Smooth muscle cell (in vitro differentiated cells): ENCODE measurements around the gene GCK. TPM values are rescaled to one million over a fixed set of nuclear protein-coding genes. Genes with fewer than 3 reads are reported as not detected.
"Not testable (repeated sequence)": the region's sequence is repeated elsewhere in the genome, so short reads cannot be mapped to it uniquely, and the experiment has no call there.

ENCODE experiments used
- DNase-seq: peaks from one replicate; lab custom pipeline; 2025; ENCODE audit not compliant: unreplicated experiment; lab: John Stamatoyannopoulos, UW
- H2AFZ ChIP-seq: fragments of 200-600 bp; sonication (generic); 2 replicates; pipeline ENCODE4 v1.6.0; 2016; ENCODE audit warnings: antibody characterized with exemption, low read depth, mild to moderate bottlenecking
- H3F3A ChIP-seq: fragments of 200-600 bp; sonication (generic); 2 replicates; pipeline ENCODE4 v1.6.0; 2017; ENCODE audit warnings: antibody characterized with exemption, low read depth
- H3K27ac ChIP-seq: fragments of 200-600 bp; sonication (generic); 2 replicates; pipeline ENCODE4 v1.5.1; 2016; ENCODE audit warnings: low read depth, mild to moderate bottlenecking
- H3K27me3 ChIP-seq: fragments of 200-600 bp; sonication (generic); 2 replicates; pipeline ENCODE4 v1.6.1; 2016; ENCODE audit warnings: low read depth, mild to moderate bottlenecking
- H3K36me3 ChIP-seq: fragments of 200-600 bp; sonication (generic); 2 replicates; pipeline ENCODE4 v1.5.1; 2016; ENCODE audit warnings: low read depth
- H3K4me1 ChIP-seq: fragments of 200-600 bp; sonication (generic); 2 replicates; pipeline ENCODE4 v1.5.1; 2016; ENCODE audit warnings: low read depth
- H3K4me2 ChIP-seq: fragments of 200-600 bp; sonication (generic); 2 replicates; pipeline ENCODE4 v1.6.0; 2016; ENCODE audit warnings: mild to moderate bottlenecking
- H3K4me3 ChIP-seq: fragments of 200-600 bp; sonication (generic); 2 replicates; pipeline ENCODE4 v1.5.1; 2016; ENCODE audit warnings: mild to moderate bottlenecking
- H3K79me2 ChIP-seq: fragments of 200-600 bp; sonication (generic); 2 replicates; pipeline ENCODE4 v1.6.0; 2016; ENCODE audit warnings: low read depth, mild to moderate bottlenecking
- H3K9ac ChIP-seq: fragments of 200-600 bp; sonication (generic); 2 replicates; pipeline ENCODE4 v1.6.0; 2016; ENCODE audit warnings: low read depth
- H3K9me3 ChIP-seq: fragments of 200-600 bp; sonication (generic); replicated peaks from 2 replicates; pipeline ENCODE4 v1.5.1; 2016; ENCODE audit warnings: low read depth
- H4K20me1 ChIP-seq: fragments of 200-600 bp; sonication (generic); 2 replicates; pipeline ENCODE4 v1.6.0; 2016; ENCODE audit warnings: low read depth
- CTCF ChIP-seq: fragments of 200-600 bp; sonication (generic); IDR thresholded peaks from 2 replicates; pipeline ENCODE4 v1.5.1; 2017; ENCODE audit warnings: borderline replicate concordance, mild to moderate bottlenecking, antibody characterized with exemption; ENCODE audit not compliant: insufficient read depth, poor library complexity, severe bottlenecking
- WGBS: methylation state at CpG from one replicate; pipeline ENCODE4 v1.1.7; 2016; ENCODE audit warnings: low lambda C conversion rate; 5-methylcytosine and 5-hydroxymethylcytosine counted together
- polyA plus RNA-seq: library from polyadenylated mRNA; unstranded; fragments of >200 nt; fragmentation: Nextera tagmentation; extraction: Ambion mirVana; gene quantifications from 2 replicates; pipeline ENCODE4 v1.2.1, GENCODE V29; 2016
- total RNA-seq: library from RNA; depleted of rRNA; stranded (reverse); fragments of >200 nt; gene quantifications from 2 replicates; pipeline ENCODE4 v1.2.3, GENCODE V29; 2014

Gene GCK
- total and polyA plus RNA-seq, 2 experiments from 2014 or later = 1.6 to 5.5 TPM

GRCh38 chr7:44176486-44176885 lies 12.8 kb downstream of the GCK start:
- H3K36me3 ChIP-seq = no peaks in the 10 kb centered on the region
- H3K9me3 ChIP-seq = no peaks in the 10 kb centered on the region
- no peaks in the 10 kb centered on the region for H4K20me1 ChIP-seq
- H3K9ac ChIP-seq = no peak overlapping the region
- TF ChIP-seq CTCF = no peak
- no peaks in the 10 kb centered on the region for H3K27me3 ChIP-seq
- H3K27ac ChIP-seq = no peak overlapping the region
- peaks cover 8% of the 10 kb centered on the region for H3K4me1 ChIP-seq
- H2AFZ ChIP-seq = no peak overlapping the region
- no peak overlapping the region for H3K4me2 ChIP-seq
- no peaks in the 10 kb centered on the region for H3K79me2 ChIP-seq
- 67% methylated on average over 7 of the region's 7 CpGs for WGBS
- no peak for DNase-seq
- no peaks in the 10 kb centered on the region for H3F3A ChIP-seq
- H3K4me3 ChIP-seq = no peak overlapping the region

DNA sequence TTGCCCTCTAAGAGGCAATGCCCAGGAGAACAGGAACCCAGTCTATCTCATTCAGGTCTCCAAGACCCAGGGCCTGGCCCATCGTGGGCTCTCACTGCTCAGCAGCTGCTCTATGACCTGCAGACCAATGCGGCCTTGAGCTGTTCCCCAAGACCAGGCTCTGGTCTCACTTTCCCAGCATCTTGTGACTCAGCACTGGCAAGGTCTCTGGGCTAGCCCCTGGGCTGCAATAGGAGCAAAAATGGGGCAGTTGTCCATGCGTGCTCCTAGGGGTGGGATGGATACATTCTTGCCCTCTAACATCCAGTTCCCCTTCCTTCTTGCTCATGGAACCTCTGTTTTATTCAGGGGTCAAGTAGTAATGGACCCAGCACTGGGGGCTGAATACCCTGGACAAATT lies 13.5 kb downstream of the GCK start:
- Histone ChIP-seq H3K4me3 (no peak overlapping the region), H3K9ac (no peak overlapping the region), H3K36me3 (no peaks in the 10 kb centered on the region), H3K4me2 (no peak overlapping the region), H3F3A (no peaks in the 10 kb centered on the region), H3K27me3 (no peaks in the 10 kb centered on the region), H2AFZ (no peak overlapping the region), H4K20me1 (no peaks in the 10 kb centered on the region), H3K79me2 (no peaks in the 10 kb centered on the region), H3K4me1 (peaks cover 8% of the 10 kb centered on the region), H3K27ac (no peak overlapping the region), H3K9me3 (no peaks in the 10 kb centered on the region)
- TF ChIP-seq CTCF = no peak
- WGBS = 83% methylated on average over 3 of the region's 3 CpGs
- no peak for DNase-seq

DNA sequence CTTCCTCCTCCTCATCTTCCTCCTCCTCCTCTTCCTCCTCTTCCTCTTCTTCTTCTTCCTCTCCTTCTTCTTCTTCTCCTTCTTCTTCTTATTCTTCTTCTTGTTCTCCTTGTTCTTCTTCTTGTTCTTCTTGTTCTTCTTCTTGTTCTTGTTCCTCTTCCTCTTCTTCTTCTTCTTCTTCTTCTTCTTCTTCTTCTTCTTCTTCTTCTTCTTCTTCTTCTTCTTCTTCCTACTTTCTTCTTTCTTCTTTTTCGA lies 14.6 kb downstream of the GCK start:
- H3K4me3 ChIP-seq, H3K79me2 ChIP-seq, H3K36me3 ChIP-seq, H3K9ac ChIP-seq, DNase-seq, H3K9me3 ChIP-seq, H3F3A ChIP-seq, H3K27me3 ChIP-seq, H3K27ac ChIP-seq, H3K4me1 ChIP-seq, H3K4me2 ChIP-seq, H4K20me1 ChIP-seq, H2AFZ ChIP-seq: not testable (repeated sequence)
- 71% methylated on average over 1 of the region's 1 CpG for WGBS

- Histone ChIP-seq H3K9me3 (no peaks in the 10 kb centered on the region), H3K4me1 (peaks cover 8% of the 10 kb centered on the region), H3K4me2 (no peak overlapping the region), H3K4me3 (no peak overlapping the region), H3K79me2 (no peaks in the 10 kb centered on the region), H4K20me1 (no peaks in the 10 kb centered on the region), H3K36me3 (no peaks in the 10 kb centered on the region), H3K27ac (no peak overlapping the region), H2AFZ (no peak overlapping the region), H3K27me3 (no peaks in the 10 kb centered on the region), H3K9ac (no peak overlapping the region), H3F3A (no peaks in the 10 kb centered on the region)
- no peak for TF ChIP-seq CTCF
- 46% methylated on average over 3 of the region's 3 CpGs for WGBS
- no peak for DNase-seq
These were observed 15.1 kb downstream of the GCK start for GRCh38 chr7:44173911-44174693.
